ENCODE results near the gene USP15.

- no peak for TF ChIP-seq CTCF (IDR thresholded peaks at IDR 0.05; ENCODE audit: low read depth, low read length, poor library complexity, severe bottlenecking)
- no peak for TF ChIP-seq EZH2phosphoT487 (IDR thresholded peaks at IDR 0.05; ENCODE audit: borderline replicate concordance, low read length)
Measured at GRCh38 chr12:62332598-62332997, 72.4 kb downstream of the USP15 start.
